Lower leg skin (tissue), 3 donors: ENCODE results near the gene PEAR1.

ENCODE experiments used
- CTCF ChIP-seq, 3 donors: fragments of 450-650 bp; IDR thresholded peaks; one replicate each; pipeline ENCODE4 v1.5.1; 2016; ENCODE audit warnings: antibody characterized with exemption in 3 of 3, mild to moderate bottlenecking in 3 of 3, moderate library complexity in 2 of 3
- POLR2A ChIP-seq, 2 donors: fragments of 450-650 bp; IDR thresholded peaks; one replicate each; pipeline ENCODE4 v1.6.1; 2016 to 2017; ENCODE audit warnings: antibody characterized with exemption in 2 of 2, mild to moderate bottlenecking in 1 of 2, moderate library complexity in 1 of 2

- TF ChIP-seq CTCF (IDR thresholded peaks at IDR 0.05) (no peak), POLR2A (IDR thresholded peaks at IDR 0.05) (no peak)
These were observed 65.9 kb downstream of the PEAR1 start for GRCh38 chr1:156959414-156959813.
